NCI-H748 (cell line): ENCODE results near the gene MOB3C.
A peak's percentile ranks its signal among the peaks of the same experiment; 100 is the strongest.

ENCODE experiments used
- DNase-seq: peaks from one replicate; lab custom pipeline; 2025; ENCODE audit not compliant: unreplicated experiment; lab: John Stamatoyannopoulos, UW

The MOB3C gene

GRCh38 chr1:46639547-46639946, 22.9 kb upstream of the MOB3C start:
- no peak for DNase-seq

- no peak for DNase-seq
Observed at GRCh38 chr1:46638921-46639320, 22.3 kb upstream of the MOB3C start.

- DNase-seq = no peak
Observed at GRCh38 chr1:46637444-46638083, 21.0 kb upstream of the MOB3C start.

GRCh38 chr1:46635205-46635604, 18.6 kb upstream of the MOB3C start:
- DNase-seq = no peak

GRCh38 chr1:46630719-46631118, 14.1 kb upstream of the MOB3C start:
- DNase-seq = no peak

- DNase-seq = no peak
Observed at GRCh38 chr1:46623743-46624644, 7.4 kb upstream of the MOB3C start.

- peak; percentile 30 for DNase-seq
Observed at GRCh38 chr1:46622344-46622743, 5.7 kb upstream of the MOB3C start.

GRCh38 chr1:46621930-46622329, 5.3 kb upstream of the MOB3C start:
- DNase-seq = no peak

- no peak for DNase-seq
Observed at GRCh38 chr1:46619656-46620258, 3.1 kb upstream of the MOB3C start.

- DNase-seq = no peak
Observed at GRCh38 chr1:46618754-46619415, 2.3 kb upstream of the MOB3C start.

- no peak for DNase-seq
Observed at GRCh38 chr1:46617833-46618232, 1.2 kb upstream of the MOB3C start.

GRCh38 chr1:46617108-46617800, 643 bp upstream of the MOB3C start:
- no peak for DNase-seq

GRCh38 chr1:46615735-46616134, 876 bp downstream of the MOB3C start:
- DNase-seq = no peak

GRCh38 chr1:46615088-46615487, 1.5 kb downstream of the MOB3C start:
- no peak for DNase-seq

GRCh38 chr1:46614604-46614984, 2.0 kb downstream of the MOB3C start:
- DNase-seq = no peak

GRCh38 chr1:46613661-46614603, 2.7 kb downstream of the MOB3C start:
- DNase-seq = no peak

GRCh38 chr1:46612937-46613660, 3.5 kb downstream of the MOB3C start:
- no peak for DNase-seq

GRCh38 chr1:46611691-46612221, 4.9 kb downstream of the MOB3C start:
- no peak for DNase-seq
